GM21390 (cell line): ENCODE results near the gene USP37.

ENCODE experiments used
- ATAC-seq: cut with Tn5 transposase; IDR thresholded peaks from one replicate; pipeline ENCODE4 v1.9.1; 2021; ENCODE audit not compliant: unreplicated experiment

The USP37 gene

DNA sequence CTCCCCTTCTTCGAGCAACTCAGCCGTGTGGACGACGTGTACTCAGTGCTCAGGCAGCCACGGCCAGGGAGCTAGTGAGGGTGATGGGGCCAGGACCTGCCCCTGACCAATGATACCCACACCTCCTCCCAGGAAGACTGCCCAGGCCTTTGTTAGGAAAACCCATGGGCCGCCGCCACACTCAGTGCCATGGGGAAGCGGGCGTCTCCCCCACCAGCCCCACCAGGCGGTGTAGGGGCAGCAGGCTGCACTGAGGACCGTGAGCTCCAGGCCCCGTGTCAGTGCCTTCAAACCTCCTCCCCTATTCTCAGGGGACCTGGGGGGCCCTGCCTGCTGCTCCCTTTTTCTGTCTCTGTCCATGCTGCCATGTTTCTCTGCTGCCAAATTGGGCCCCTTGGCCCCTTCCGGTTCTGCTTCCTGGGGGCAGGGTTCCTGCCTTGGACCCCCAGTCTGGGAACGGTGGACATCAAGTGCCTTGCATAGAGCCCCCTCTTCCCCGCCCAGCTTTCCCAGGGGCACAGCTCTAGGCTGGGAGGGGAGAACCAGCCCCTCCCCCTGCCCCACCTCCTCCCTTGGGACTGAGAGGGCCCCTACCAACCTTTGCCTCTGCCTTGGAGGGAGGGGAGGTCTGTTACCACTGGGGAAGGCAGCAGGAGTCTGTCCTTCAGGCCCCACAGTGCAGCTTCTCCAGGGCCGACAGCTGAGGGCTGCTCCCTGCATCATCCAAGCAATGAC, 163.6 kb downstream of the USP37 start:
- no peak for ATAC-seq

DNA sequence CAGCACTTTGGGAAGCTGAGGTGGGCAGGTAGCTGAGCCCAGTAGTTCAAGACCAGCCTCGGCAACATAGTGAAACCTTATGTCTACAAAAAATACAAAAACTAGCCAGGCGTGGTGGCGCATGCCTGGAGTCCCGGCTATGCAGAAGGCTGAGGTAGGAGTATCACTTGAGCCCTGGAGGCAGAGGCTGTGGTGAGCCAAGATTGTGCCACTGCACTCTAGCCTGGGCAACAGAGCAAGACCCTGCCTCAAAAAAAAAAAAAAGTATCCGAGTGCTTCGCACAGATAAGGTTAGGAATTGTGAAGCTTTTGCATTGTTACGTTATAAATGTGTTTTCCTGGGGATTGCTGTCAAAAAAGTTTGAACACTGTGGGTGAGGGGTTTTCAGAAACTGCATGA, 164.3 kb downstream of the USP37 start:
- no peak for ATAC-seq

DNA sequence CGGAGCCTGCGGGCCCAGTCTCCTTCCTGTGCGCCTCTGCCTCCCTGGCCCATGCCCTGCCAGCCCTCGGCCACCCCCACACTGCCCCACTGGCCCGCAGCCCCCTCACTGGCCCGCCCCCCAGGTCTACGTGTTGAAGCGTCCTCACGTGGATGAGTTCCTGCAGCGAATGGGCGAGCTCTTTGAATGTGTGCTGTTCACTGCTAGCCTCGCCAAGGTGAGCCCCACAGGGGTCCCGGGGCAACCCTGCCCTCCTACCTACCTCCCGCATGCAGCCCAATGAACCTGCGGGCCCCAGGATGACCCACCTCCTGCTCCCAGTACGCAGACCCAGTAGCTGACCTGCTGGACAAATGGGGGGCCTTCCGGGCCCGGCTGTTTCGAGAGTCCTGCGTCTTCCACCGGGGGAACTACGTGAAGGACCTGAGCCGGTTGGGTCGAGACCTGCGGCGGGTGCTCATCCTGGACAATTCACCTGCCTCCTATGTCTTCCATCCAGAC, 165.2 kb downstream of the USP37 start:
- ATAC-seq, result no peak

DNA sequence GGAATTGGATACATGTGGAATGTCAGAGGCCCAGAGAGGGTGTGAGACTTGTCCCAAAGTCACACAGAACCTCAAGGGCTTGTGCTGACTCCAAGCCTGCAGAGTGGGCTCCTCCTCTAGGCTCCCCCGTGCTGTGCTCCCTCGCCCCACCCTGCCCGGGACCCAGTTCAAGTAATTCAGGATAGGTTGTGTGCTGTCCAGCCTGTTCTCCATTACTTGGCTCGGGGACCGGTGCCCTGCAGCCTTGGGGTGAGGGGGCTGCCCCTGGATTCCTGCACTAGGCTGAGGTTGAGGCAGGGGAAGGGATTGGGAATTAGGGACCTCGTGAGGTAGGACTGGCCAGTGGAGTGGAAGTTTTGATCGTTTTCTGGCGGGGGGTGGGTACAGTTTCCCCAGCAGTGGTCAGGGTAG, 165.7 kb downstream of the USP37 start:
- no peak for ATAC-seq

DNA sequence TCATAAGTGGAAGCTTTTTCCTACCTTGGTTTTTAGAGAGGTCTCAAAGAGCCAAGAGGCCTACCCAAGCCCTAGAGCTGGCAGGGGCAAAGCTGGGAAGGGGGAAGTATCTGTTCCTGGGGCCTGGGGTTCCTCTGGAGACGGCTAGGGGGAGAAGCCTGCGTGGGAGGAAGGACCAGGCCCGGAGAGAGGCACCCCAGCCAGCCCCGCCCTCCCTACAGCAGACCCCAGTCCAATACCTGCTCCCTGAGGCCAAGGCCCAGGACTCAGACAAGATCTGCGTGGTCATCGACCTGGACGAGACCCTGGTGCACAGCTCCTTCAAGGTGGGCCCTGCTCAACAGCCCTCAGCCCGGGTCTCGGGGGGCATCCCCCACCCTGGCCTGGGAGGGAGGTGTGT, 166.3 kb downstream of the USP37 start:
- ATAC-seq, result no peak

DNA sequence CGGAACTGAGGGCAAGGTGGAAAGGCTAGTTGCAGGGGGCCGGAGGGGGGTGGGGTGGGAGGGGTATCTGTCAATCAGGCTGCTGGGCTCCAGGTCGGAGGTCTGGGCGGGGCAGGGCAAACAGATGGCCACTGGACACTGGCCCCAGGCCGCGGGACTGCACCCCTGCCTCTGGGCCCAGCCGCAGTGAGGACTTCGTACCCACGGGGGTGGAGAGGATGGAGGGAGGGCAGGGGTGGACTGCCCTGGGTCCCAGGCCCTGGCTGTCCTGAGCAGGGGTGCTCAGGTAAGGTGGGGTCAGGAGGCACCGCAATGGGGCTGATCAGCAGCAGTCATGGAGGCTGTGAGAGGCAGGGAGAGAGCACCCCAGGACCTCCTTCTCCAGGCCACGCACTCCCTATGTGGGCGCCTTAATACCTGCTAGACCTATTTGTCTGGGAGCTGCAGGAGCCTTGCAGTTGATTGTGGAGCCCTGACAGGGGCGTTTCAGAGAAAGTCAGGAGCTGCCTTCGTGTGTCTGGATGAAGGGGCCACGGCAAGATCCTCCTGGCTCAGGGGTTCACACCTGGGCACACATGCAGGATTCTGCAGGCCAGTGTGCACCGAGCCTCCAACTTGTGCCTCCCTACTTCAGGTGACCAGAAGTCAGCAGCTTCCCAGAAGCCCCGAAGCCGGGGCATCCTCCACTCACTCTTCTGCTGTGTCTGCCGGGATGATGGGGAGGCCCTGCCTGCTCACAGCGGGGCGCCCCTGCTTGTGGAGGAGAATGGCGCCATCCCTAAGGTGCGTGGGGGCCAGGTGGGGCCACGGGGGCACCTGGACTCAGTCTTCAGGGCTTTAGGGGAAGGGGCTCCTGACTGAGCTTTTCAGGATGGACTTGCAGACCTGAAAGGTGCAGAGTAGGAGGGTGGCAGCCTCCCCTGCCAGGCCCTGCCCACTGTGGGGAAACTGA, 166.9 kb downstream of the USP37 start:
- ATAC-seq, result no peak
